Hepatic stellate cell (primary cell): Measurements from ENCODE around the gene ADAMTS19.
"Not testable (repeated sequence)": the region's sequence is repeated elsewhere in the genome, so short reads cannot be mapped to it uniquely, and the experiment has no call there.

Source experiments
- DNase-seq: peaks from one replicate; pipeline ENCODE4 v3.0.0; 2011; ENCODE audit warnings: low spot score

The ADAMTS19 gene

DNA sequence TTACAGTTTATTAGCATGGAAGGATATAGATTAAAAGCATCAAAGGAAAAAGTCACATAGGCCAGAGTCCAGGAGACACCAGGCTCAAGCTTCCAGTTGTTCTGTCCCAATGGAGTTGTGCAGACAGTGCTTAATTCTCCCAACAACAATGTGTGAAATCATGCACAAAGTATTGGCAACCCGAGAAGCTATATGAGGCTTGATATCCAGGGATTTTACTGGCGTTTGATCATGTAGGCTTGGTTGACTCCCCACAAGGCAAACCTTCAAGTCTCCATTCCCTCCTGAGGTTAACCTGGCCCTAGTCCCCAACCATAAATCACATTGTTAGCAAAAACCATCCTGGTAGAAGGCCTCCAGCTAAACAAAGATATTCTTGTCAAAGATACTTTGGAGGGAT, 141.5 kb downstream of the ADAMTS19 start:
- no peak for DNase-seq

DNA sequence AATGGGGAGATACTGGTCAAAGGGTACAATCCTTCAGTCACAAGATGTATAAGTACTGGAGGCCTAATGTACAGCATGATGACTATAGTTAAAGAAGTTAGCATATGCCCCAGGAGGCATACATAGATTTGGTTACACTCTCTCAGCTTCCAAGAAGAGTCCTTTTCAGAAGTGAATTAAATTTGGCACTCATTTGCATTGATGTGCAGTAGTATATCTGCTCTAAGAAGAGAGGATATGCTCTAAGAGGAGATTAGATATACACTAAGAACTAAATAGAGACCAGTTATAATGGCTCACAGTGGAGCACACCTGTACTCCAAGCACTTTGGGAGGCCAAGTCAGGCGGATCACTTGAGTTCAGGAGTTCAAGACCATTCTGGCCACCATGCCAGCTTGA, 148.3 kb downstream of the ADAMTS19 start:
- no peak for DNase-seq

DNA sequence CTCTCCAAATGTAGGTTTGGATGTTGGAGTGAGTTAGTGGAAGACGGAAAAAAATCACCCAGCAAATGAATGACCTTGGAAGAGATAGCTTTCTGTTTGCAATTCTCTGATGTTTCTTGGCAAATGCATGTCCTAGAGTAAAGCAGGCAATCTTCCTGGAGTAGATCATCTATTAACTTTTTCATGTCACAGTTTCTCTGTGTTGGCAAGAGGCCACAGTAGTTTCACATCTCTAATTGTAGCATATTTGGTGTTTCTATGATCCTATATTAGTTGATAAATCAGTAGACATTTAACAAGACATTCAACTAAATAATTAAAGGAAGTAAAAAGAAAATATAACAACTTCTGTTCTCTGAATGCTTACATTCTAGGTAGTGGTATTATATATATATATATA, 149.6 kb downstream of the ADAMTS19 start:
- no peak for DNase-seq

- DNase-seq, result no peak
Measured at GRCh38 chr5:129616517-129616916, 156.4 kb downstream of the ADAMTS19 start.

GRCh38 chr5:129617206-129617605, 157.1 kb downstream of the ADAMTS19 start:
- DNase-seq, result no peak

GRCh38 chr5:129619782-129620181, 159.7 kb downstream of the ADAMTS19 start:
- no peak for DNase-seq

DNA sequence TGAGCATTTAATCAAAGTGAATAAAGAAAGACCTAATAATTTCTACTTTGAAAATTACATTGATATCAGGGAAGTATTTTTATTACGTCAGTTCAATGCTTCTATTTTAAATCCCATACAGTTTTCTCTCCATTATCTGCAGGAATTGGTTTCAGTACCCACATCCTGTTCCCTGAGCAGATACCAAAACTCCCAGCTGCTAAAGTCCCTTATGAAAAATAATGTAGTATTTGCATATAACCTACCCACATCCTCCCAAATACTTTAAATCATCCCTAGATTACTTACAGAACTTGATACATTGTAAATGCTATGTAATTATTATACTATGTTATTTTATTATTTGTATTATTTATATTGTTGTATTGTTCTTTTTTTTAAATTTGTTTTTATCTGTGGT, 162.4 kb downstream of the ADAMTS19 start:
- DNase-seq, result no peak

GRCh38 chr5:129629575-129629974, 169.5 kb downstream of the ADAMTS19 start:
- no peak for DNase-seq

- no peak for DNase-seq
Measured at GRCh38 chr5:129630101-129630500, 170.0 kb downstream of the ADAMTS19 start.

- no peak for DNase-seq
Measured at GRCh38 chr5:129631961-129632360, 171.9 kb downstream of the ADAMTS19 start.

GRCh38 chr5:129637501-129637900, 177.4 kb downstream of the ADAMTS19 start:
- not testable (repeated sequence) for DNase-seq

- DNase-seq, result no peak
Measured at GRCh38 chr5:129639331-129639730, 179.2 kb downstream of the ADAMTS19 start.

- DNase-seq, result no peak
Measured at GRCh38 chr5:129652349-129653056, 192.4 kb downstream of the ADAMTS19 start.

DNA sequence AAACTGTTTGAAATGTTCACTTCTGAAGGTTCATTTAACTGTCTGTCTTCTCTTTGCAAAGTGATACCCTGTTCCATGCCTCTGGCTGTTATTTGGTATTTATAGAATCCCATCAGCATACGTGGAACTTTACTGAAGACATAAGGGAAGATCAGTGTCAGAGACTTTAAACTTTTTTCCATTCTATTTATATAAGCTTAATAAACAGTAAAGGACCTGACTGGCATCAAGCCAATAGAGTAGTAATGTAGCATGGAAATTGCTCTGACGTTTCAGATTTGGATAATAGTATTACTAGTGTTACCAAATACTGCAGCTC, 192.9 kb downstream of the ADAMTS19 start:
- no peak for DNase-seq

DNA sequence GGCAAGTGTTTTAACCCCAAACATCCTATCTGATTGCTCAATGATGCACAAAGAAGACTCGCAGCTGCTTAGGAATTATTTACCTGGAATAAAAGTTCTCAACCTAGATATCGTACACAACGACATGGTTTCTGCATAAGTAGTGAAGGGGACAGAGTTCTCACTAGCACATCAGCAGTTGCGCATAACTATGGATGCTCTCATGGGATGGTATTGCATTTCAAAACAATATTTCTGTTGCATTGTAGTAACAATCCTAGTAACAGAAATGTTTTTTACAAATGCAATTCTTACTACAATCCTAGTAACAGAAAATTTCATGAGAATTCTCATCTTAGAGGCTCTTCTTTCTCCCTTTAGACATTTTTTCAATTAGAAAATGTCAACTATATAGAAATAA, 193.3 kb downstream of the ADAMTS19 start:
- no peak for DNase-seq

DNA sequence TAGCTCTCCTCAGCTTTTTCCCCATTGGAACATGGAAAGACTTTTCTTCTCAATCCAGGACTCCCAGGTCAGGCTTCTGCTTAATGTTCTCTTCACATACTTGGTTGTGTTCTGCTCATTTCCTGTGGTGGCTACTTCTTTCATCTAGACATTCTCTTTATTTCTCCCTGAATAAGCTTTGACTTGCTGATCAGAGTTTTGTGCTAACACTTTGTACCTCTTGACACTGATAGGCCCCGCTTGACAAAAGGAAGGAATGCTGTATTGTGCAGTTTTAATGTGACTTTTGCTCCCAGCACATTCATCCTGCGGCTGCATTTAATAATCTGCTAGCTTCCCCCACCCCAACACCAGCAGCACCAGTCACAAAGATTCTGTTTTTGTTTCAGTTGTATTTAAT, 196.9 kb downstream of the ADAMTS19 start:
- no peak for DNase-seq

GRCh38 chr5:129658801-129659200, 198.7 kb downstream of the ADAMTS19 start:
- DNase-seq, result no peak

DNA sequence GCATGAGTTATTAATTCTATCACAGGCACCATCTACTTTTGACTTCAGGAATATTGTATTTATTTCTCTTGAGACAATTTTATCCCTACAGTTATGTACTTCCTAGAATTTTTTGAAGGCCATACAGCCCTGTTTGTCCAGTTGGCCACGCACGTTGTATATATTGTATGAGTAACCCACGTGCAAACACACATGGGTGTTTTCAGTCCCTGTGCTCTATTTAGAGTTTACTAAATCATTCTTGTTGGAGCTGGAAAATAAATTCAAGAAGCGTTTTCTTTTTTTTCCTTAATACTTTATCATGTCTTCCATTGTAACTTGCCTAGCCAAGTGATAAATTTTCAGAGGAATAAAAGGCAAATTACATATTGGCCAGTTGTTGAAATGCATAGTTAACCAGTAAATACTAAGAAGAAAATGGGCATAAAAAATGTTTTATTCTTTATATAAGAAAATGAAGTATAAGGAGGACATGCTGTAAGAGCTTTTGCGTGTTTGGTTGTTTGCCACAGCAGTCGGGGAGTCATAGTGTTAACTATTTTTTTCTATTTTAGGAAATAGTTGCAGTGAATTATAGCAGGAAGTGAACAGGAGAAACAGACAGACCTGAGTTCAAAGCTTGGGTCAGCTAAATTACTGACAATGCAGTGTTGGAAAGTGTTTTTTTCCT, 201.4 kb downstream of the ADAMTS19 start:
- no peak for DNase-seq

GRCh38 chr5:129664336-129664937, 204.3 kb downstream of the ADAMTS19 start:
- DNase-seq, result no peak

- DNase-seq, result no peak
Measured at GRCh38 chr5:129670957-129671500, 210.9 kb downstream of the ADAMTS19 start.

- no peak for DNase-seq
Measured at GRCh38 chr5:129672006-129672405, 211.9 kb downstream of the ADAMTS19 start.

DNA sequence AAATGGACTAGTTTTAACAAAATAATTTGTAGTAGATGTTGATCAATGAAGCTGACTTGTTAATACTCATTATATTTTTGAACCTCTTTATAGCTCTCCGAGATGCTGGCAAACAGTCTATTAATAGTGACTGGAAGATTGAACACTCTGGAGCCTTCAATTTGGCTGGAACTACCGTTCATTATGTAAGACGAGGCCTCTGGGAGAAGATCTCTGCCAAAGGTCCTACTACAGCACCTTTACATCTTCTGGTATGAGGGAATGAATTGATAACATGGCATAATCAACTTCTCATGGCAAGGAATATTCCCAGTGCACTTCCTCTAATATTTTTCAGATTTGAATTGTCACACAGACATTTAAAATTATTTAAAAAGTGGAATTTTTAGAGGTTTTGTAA, 219.6 kb downstream of the ADAMTS19 start:
- no peak for DNase-seq

DNA sequence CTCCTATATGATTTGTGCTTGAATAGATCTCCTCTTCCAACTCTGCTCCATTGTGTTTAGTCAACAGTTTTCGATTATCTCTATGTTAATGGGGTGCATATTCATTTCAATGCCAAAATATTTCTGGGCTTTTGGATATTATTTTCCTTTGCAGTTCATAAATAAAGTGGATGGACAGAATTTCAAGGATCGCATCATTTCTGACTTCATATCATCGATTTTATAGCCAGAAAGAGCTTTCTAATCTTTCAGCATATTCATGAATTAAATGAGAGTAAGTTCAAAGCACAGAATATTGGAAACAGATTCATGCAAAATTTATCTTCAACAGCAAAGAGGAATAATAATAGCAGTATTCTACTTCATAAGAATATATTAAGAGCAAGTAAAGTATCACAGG, 227.8 kb downstream of the ADAMTS19 start:
- no peak for DNase-seq
